Measurements from ENCODE around the gene P2RY10.
"Not testable (repeated sequence)": the region's sequence is repeated elsewhere in the genome, so short reads cannot be mapped to it uniquely, and the experiment has no call there.

The P2RY10 gene

DNA sequence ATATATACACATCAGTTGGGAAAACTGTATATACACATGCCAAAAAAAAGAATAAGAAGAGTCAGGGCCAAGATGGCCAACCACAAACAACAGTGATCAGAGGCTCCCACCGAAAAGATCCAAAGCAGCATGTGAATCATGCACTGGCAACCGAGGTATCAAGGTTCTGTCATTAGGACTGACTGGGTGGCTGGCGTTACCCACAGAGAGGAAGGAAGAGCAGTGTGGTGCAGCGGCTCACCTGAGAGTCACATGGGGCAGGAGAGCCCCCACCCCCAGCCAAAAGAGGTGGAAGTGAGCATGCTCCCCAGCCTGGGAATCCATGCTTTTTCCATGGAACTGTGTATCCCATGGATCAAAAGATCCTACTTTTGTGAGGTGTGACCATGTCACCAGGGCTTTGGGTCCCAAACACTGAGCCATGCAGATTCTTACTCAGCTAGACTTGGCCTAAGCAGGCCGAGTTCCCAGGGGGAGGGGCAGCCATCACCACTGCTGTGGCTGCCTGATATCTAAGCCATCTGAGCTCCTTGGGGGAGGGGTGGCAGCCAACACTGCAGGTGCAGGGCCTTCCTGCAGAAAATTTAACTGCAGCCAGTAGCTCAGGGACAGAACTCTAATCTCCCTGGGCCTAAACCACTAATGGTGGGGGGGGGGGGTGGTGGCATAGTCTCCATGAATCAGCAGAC is 52.8 kb downstream of the P2RY10 start:
- H3K27ac ChIP-seq, result no peak overlapping the region
- H3K27me3 ChIP-seq (replicated peaks), result no peaks in the 10 kb centered on the region
- in situ Hi-C loops (cut with HindIII; ENCODE audit: low pct_ligation_motif_present, low sequenced_read_pairs), result no loop called here
- H3K4me3 ChIP-seq (ENCODE audit: low read depth, low read length), result no peak overlapping the region
- no peaks in the 10 kb centered on the region for H3K36me3 ChIP-seq (replicated peaks)
- no peak for DNase-seq
- TF ChIP-seq, protein P1, sequence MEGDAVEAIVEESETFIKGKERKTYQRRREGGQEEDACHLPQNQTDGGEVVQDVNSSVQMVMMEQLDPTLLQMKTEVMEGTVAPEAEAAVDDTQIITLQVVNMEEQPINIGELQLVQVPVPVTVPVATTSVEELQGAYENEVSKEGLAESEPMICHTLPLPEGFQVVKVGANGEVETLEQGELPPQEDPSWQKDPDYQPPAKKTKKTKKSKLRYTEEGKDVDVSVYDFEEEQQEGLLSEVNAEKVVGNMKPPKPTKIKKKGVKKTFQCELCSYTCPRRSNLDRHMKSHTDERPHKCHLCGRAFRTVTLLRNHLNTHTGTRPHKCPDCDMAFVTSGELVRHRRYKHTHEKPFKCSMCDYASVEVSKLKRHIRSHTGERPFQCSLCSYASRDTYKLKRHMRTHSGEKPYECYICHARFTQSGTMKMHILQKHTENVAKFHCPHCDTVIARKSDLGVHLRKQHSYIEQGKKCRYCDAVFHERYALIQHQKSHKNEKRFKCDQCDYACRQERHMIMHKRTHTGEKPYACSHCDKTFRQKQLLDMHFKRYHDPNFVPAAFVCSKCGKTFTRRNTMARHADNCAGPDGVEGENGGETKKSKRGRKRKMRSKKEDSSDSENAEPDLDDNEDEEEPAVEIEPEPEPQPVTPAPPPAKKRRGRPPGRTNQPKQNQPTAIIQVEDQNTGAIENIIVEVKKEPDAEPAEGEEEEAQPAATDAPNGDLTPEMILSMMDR (IDR thresholded peaks at IDR 0.05; ENCODE audit: low read depth, low read length, missing control alignments), result no peak

- H3K4me3 ChIP-seq (ENCODE audit: low read depth, low read length); H3K36me3 ChIP-seq (replicated peaks); DNase-seq; in situ Hi-C loops (cut with HindIII; ENCODE audit: low pct_ligation_motif_present, low sequenced_read_pairs); H3K27ac ChIP-seq; H3K27me3 ChIP-seq (replicated peaks): not testable (repeated sequence)
These were observed 62.3 kb downstream of the P2RY10 start for GRCh38 chrX:79007540-79007939.

All from brain microvascular endothelial cell (primary cell).